ENCODE data around the gene KAT6B.

KAT6B gene

DNA sequence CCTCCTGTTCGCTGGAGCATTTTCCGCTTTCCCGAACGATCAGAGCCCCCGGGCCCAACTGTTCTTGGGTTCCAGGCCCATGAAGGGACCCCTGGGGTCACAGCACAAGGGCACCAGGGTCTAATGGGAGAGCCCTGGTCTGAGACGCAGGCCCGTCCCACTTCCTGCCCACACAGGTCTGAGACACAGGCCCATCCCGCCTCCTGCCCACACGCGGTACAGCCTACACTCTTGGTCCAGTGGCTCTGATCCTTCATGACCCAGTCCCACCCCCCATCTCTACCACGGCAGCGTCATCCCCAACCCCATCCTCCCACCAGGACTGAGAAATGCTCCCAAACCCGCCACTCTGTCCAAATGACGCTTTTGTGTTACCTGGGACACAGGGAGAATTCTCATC lies 246.3 kb downstream of the KAT6B start:
- no peak for DNase-seq (ENCODE audit: low read depth)
- TF ChIP-seq, protein P1, sequence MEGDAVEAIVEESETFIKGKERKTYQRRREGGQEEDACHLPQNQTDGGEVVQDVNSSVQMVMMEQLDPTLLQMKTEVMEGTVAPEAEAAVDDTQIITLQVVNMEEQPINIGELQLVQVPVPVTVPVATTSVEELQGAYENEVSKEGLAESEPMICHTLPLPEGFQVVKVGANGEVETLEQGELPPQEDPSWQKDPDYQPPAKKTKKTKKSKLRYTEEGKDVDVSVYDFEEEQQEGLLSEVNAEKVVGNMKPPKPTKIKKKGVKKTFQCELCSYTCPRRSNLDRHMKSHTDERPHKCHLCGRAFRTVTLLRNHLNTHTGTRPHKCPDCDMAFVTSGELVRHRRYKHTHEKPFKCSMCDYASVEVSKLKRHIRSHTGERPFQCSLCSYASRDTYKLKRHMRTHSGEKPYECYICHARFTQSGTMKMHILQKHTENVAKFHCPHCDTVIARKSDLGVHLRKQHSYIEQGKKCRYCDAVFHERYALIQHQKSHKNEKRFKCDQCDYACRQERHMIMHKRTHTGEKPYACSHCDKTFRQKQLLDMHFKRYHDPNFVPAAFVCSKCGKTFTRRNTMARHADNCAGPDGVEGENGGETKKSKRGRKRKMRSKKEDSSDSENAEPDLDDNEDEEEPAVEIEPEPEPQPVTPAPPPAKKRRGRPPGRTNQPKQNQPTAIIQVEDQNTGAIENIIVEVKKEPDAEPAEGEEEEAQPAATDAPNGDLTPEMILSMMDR (IDR thresholded peaks at IDR 0.05; ENCODE audit: insufficient read depth, low read depth, low read length, missing control alignments), result no peak
- H3K4me3 ChIP-seq (ENCODE audit: low read length), result no peak overlapping the region

DNA sequence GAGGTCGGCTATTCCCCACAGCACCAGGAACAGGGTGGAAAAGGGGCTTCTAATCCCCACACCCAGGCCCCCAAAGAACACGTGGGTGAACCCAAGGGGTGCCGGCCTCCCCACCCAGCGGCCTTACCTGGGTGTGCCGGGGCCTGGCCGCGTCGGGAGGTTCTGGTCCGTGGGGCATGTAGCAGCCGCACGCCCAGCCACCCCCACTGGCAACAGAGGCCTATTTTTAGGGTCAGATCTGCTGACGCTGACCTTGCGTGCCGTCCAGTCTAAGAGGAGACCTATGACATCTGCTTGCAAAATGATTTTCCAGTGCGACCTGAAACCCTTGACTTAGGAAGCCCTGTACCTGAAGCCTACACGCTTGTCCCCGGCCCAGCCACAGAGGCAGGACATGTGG lies 247.0 kb downstream of the KAT6B start:
- TF ChIP-seq, protein P1 (IDR thresholded peaks at IDR 0.05; ENCODE audit: insufficient read depth, low read depth, low read length, missing control alignments), result no peak
- DNase-seq (ENCODE audit: low read depth), result no peak
- H3K4me3 ChIP-seq (ENCODE audit: low read length), result no peak overlapping the region

DNA sequence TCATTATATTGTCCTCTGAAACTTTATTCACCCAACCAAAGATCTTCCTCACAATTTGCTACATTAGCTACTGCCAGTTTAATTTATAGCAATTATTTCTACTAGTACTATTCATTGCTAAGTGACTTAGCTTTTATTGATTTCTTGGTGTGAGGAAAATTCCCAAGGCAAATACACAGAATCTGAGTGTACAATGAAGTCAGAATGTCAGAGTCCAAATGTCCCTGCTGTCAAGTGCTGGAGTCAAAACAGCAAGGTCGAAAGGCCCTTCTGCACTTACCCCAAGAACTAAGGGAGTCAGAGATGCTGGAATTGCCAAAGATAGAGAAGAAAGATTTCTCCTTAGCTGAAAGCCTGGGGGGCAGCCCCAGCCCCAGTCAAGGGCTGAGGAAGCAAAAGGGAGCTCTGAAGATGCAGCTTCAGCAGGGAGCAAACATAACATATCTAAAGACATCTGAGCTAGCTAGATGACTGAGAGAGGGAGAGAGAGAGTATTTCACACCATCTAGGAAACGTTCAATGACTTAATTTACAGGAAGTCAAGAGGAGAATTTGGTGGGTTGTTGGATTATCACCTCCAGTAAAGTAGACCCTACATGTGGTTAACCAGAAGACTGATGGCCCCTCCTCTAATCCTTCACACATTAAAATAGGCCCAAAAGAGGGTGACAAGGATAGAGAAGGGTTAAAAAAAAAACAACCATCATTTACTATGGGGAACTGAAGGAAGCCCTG lies 248.5 kb downstream of the KAT6B start:
- TF ChIP-seq, protein P1 (IDR thresholded peaks at IDR 0.05; ENCODE audit: insufficient read depth, low read depth, low read length, missing control alignments), result no peak
- no peak for DNase-seq (ENCODE audit: low read depth)
- H3K4me3 ChIP-seq (ENCODE audit: low read length), result no peak overlapping the region

DNA sequence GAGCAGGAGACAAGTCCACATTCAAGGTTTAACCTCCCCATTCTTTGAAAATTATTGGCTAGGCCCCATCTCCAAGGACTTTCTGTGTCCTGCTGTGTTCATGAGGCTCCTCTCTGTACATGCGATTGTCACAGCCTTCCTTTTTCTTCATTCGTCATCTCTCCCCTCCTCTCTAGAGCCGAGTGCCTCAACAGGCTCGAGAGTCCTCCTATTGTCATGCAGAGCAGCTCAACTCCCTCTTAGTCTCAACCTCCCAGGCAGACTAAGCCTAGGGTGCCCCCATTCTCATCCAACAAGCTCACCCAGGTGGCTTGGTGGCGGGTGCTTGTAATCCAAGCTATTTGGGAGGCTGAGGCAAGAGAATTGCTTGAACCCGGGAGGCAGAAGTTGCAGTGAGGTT lies 249.9 kb downstream of the KAT6B start:
- DNase-seq (ENCODE audit: low read depth), result no peak
- TF ChIP-seq, protein P1 (IDR thresholded peaks at IDR 0.05; ENCODE audit: insufficient read depth, low read depth, low read length, missing control alignments), result no peak
- no peak overlapping the region for H3K4me3 ChIP-seq (ENCODE audit: low read length)

DNA sequence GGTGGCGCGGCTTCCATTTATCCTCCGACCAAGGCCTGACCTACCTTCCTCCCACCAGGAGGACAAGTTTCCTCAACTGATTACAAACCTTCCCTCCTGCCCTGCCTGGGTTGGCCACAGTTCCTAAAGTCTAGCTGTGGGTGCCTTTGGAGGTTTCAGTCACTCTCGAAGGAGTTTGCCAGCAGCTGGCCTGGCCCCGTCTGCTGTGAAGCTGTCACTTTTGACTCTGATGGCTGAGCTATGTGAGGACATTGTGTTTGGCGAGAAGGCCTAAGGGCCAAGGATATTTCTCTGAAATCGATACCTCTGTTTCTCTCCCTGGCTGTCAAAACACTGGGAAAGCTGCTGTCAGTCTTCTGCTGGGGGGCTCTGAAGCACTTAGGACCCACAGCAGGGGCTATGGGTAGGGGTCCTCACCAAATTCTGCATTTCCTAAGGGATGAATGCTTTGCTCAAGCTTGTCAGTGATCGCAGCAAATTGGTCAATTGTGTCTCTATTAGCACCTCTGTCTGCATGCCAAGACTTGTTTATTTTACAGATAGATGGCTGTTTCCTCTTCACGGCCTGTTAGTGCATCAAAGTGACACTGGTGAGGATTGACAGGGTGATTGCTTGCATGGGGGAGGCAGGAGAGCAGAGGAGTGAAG lies 253.2 kb downstream of the KAT6B start:
- peak; percentile 61 for DNase-seq (ENCODE audit: low read depth)
- H3K4me3 ChIP-seq (ENCODE audit: low read length), result no peak overlapping the region
- TF ChIP-seq, protein P1 (IDR thresholded peaks at IDR 0.05; ENCODE audit: insufficient read depth, low read depth, low read length, missing control alignments), result no peak

DNA sequence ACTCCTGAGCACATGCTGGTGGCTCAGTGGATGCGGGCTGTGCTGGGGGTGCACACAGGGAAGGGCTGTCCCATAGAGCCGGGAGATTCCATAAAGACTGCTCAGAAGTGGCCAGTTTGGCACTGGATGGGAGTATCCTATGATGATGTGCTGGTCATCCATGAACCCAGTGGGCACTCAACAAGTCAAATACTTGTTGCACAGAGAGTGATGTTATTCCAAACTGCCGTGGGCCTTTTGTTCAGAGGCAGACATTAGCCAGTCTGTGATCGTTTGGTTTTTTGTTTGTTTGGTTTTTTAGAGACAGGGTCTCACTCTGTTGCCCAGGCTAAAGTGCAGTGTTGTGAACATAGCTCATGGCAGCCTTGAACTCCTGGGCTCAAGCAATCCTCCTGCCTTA lies 254.2 kb downstream of the KAT6B start:
- DNase-seq (ENCODE audit: low read depth), result no peak
- H3K4me3 ChIP-seq (ENCODE audit: low read length), result no peak overlapping the region
- TF ChIP-seq, protein P1 (IDR thresholded peaks at IDR 0.05; ENCODE audit: insufficient read depth, low read depth, low read length, missing control alignments), result no peak

Data from epithelial cell of esophagus (primary cell).